Bronchial epithelial cell (primary cell): ENCODE measurements around the gene CENPH. TPM values are rescaled to one million over a fixed set of nuclear protein-coding genes. Genes with fewer than 3 reads are reported as not detected.
"Not testable (repeated sequence)": the region's sequence is repeated elsewhere in the genome, so short reads cannot be mapped to it uniquely, and the experiment has no call there.

Experiments used
- DNase-seq: peaks from one replicate; pipeline ENCODE4 v3.0.0-alpha.2; 2010; ENCODE audit warnings: low read depth
- FAIRE-seq: peaks from 2 replicates; lab custom pipeline; 2011; peaks lifted over from hg19 to GRCh38; lab: Jason Lieb, UNC
- H3K27me3 ChIP-seq: 2 replicates; pipeline ENCODE4 v1.5.1; 2011; ENCODE audit warnings: low read length; ENCODE audit not compliant: control insufficient read depth, insufficient read depth
- H3K36me3 ChIP-seq: 2 replicates; pipeline ENCODE4 v1.5.1; 2011; ENCODE audit warnings: low read length; ENCODE audit not compliant: control insufficient read depth, insufficient read depth
- H3K4me3 ChIP-seq: 2 replicates; pipeline ENCODE4 v1.5.1; 2011; ENCODE audit warnings: mild to moderate bottlenecking, low read depth, low read length, control low read depth
- total RNA-seq: library from RNA; depleted of rRNA; stranded (reverse); fragments of >200 nt; gene quantifications from 2 replicates; pipeline ENCODE4 v1.2.1, GENCODE V29; 2014
- TF ChIP-seq, protein P1 (sequence below): IDR thresholded peaks from 2 replicates; pipeline ENCODE4 v1.5.1; 2011; ENCODE audit warnings: mild to moderate bottlenecking, moderate library complexity, low read length, control low read depth, inconsistent platforms; ENCODE audit not compliant: insufficient read depth, severe bottlenecking

CENPH gene, protein sequence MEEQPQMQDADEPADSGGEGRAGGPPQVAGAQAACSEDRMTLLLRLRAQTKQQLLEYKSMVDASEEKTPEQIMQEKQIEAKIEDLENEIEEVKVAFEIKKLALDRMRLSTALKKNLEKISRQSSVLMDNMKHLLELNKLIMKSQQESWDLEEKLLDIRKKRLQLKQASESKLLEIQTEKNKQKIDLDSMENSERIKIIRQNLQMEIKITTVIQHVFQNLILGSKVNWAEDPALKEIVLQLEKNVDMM
- total RNA-seq: 3.3 and 5.0 TPM in 2 replicates

DNA sequence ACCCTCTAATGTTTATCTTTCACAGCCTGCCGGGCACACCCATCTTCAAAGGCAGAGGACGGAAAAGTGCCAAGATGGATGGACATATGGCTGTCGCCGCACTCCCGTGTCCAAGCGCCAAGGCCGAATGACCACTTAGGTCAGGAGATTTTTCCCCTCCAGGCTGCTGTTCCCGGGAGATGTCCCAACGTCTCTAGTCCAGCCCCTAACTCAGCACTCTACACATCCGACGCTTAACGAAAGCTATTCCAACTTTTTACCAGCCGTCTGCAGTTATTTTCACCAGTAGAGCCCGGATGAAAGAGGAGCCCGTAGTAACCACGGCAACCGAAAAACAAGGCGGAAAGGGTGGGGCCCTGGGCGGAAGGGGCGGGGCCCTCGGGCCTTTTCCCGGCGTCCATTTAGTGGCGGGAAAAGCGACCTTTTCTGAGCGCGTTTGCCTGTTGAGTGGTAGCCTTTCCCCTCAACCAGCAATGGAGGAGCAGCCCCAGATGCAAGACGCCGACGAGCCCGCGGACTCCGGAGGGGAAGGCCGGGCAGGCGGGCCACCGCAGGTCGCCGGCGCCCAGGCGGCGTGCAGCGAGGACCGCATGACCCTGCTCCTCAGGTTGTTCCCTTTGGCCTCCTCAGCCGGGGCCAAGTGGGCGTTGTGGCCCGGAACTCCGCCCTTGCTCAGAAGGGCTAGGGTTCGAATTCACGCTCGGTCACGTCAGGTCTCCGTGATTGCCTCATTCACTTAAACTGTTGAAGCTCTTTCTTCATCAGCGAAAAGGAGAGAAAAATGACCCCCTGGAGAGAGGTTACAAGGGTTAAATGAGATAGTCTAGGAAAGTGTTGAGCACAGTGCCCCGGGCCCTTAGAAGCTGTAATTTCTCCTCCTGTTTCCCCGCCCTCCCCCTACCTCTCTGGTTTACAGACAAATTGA, at the start of gene CENPH:
CENPH (plus strand) TSS at position 422 of the 925 bp plus-strand sequence; CDS start at position 474, 52 bp downstream.
- Histone ChIP-seq H3K36me3 (no peaks in the 10 kb centered on the region), H3K4me3 (peak within 1 kb of the TSS; percentile 66), H3K27me3 (no peaks in the 10 kb centered on the region)
- no peak for FAIRE-seq
- TF ChIP-seq, protein P1, sequence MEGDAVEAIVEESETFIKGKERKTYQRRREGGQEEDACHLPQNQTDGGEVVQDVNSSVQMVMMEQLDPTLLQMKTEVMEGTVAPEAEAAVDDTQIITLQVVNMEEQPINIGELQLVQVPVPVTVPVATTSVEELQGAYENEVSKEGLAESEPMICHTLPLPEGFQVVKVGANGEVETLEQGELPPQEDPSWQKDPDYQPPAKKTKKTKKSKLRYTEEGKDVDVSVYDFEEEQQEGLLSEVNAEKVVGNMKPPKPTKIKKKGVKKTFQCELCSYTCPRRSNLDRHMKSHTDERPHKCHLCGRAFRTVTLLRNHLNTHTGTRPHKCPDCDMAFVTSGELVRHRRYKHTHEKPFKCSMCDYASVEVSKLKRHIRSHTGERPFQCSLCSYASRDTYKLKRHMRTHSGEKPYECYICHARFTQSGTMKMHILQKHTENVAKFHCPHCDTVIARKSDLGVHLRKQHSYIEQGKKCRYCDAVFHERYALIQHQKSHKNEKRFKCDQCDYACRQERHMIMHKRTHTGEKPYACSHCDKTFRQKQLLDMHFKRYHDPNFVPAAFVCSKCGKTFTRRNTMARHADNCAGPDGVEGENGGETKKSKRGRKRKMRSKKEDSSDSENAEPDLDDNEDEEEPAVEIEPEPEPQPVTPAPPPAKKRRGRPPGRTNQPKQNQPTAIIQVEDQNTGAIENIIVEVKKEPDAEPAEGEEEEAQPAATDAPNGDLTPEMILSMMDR: no peak
- DNase-seq: peak; percentile 74

DNA sequence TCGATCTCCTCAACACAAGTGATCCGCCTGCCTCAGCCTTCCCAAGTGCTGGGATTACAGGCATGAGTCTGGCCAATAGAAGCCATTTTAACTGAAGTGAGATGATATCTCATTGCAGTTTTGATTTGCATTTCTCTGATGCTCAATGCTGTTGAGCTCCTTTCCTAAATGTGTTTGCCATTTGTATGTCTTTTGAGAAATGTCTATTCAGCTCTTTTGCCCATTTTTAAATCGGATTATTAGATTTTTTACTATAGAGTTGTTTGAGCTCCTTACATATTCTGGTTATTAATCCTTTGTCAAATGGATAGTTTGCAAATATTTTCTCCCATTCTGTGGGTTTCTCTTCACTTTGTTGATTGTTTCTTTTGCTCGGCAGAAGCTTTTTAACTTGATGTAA, 49.1 kb upstream of the CENPH start:
- H3K4me3 ChIP-seq, DNase-seq, H3K27me3 ChIP-seq, FAIRE-seq, H3K36me3 ChIP-seq: not testable (repeated sequence)

DNA sequence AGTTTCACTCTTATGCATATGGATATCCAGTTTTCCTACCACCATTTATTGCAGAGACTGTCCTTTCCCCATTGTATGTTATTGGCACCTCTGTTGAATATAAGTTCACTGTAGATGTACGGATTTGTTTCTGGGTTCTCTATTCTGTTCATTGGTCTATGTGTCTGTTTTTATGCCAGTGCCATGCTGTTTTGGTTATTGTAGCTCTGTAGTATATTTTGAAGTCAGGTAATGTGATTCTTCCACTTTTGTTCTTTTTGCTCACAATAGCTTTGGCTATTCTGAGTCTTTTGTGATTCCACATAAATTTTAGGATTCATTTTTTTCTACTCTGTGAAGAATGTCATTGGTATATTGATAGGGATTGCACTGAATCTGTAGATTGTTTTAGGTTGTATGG, 48.6 kb upstream of the CENPH start:
- FAIRE-seq: no peak
- TF ChIP-seq, protein P1: no peak
- no peak overlapping the region for H3K4me3 ChIP-seq

DNA sequence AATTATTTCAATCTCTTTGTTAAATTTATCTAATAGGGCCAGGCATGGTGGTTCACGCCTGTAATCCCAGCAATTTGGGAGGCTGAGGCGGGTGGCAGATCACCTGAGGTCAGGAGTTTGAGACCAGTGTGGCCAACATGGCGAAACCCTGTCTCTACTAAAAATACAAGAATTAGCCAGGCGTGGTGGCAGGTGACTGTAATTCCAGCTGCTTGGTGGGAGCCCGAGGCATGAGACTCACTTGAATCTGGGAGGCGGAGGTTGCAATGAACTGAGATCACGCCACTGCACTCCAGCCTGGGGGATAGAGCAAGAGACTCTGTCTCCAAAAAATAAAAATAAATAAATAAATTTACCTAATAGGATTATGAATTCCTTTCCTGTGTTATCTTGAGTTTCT, 40.8 kb upstream of the CENPH start:
- FAIRE-seq, DNase-seq, H3K27me3 ChIP-seq, H3K4me3 ChIP-seq, H3K36me3 ChIP-seq: not testable (repeated sequence)

More for the DNA sequence above, 48.6 kb upstream of the CENPH start:
- no peak for DNase-seq
- Histone ChIP-seq H3K27me3 (no peaks in the 10 kb centered on the region), H3K36me3 (no peaks in the 10 kb centered on the region)

DNA sequence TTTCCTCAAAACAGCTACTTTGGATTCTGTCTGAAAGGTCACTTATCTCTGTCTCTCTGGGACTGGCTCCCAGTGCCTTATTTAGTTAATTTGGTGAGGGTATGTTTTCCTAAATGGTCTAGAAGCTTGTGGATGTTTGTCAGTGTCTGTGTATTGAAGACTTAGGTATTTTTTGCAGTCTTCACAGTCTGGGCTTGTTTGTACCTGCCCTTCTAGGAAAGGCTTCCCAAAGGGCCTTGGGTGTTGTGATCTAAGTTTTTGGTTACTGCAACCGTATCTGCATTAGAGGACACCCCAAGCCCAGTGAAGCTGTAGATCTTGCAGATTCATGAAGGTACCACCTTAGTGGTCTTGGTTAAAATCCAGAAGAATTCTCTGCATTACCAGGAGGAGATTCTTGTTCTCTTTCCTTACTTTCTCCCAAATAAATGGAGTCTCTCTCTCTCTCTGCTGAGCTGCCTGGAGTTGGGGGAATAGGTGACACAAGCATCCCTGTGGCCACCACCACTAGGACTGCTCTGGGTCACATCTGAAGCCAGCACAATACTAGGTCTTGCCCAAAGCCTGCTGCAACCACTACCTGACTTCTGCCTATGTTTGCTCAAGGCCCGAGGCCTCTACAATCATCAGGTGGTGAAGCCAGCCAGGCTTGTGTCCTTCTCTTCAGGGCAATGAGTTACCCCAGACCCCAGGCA, 40.3 kb upstream of the CENPH start:
- FAIRE-seq: no peak
- Histone ChIP-seq H3K4me3 (no peak overlapping the region), H3K36me3 (no peaks in the 10 kb centered on the region), H3K27me3 (no peaks in the 10 kb centered on the region)
- TF ChIP-seq, protein P1: no peak
- peak; percentile 44 for DNase-seq

DNA sequence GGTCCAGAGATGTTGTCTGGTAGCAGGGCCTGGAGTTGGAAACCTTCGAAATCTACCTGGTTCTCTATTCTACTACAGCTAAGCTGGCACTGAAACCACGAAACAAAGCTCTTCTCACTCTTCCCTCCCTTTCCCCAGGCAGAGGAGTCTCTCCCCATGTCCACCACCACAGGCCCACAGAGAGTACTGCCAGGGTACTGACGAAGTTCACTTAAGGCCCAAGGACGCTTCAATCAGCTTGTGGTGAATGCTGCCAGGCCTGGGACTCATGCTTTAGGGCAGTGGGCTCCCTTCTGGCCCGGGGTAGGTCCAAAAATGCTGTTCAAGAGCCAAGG, 39.7 kb upstream of the CENPH start:
- FAIRE-seq (no peak), DNase-seq (no peak)
- H3K27me3 ChIP-seq: no peaks in the 10 kb centered on the region
- TF ChIP-seq, protein P1: no peak
- no peak overlapping the region for H3K4me3 ChIP-seq
- no peaks in the 10 kb centered on the region for H3K36me3 ChIP-seq
